Type B pancreatic cell (in vitro differentiated cells): ENCODE data around the gene BEND7. TPM values are rescaled to one million over a fixed set of nuclear protein-coding genes. Genes with fewer than 3 reads are reported as not detected.
"Not testable (repeated sequence)": the region's sequence is repeated elsewhere in the genome, so short reads cannot be mapped to it uniquely, and the experiment has no call there.

Experiments
- DNase-seq: peaks from one replicate; pipeline ENCODE4 v3.0.0; 2021; ENCODE audit warnings: mixed read lengths; ENCODE audit not compliant: unreplicated experiment; ENCODE audit errors: extremely low spot score
- H3K27ac Mint-ChIP-seq: 2 replicates; pipeline ENCODE4 v1.8.0; 2021; ENCODE audit warnings: mild to moderate bottlenecking, mixed read lengths
- H3K27me3 Mint-ChIP-seq: 2 replicates; pipeline ENCODE4 v1.8.0; 2021; ENCODE audit warnings: mixed read lengths
- H3K36me3 Mint-ChIP-seq: 2 replicates; pipeline ENCODE4 v1.8.0; 2021; ENCODE audit warnings: mixed read lengths
- H3K4me1 Mint-ChIP-seq: one replicate; pipeline ENCODE4 v1.8.0; 2021; ENCODE audit warnings: mixed read lengths; ENCODE audit not compliant: unreplicated experiment
- H3K4me3 Mint-ChIP-seq: 2 replicates; pipeline ENCODE4 v1.8.0; 2021; ENCODE audit warnings: mild to moderate bottlenecking, mixed read lengths
- H3K9me3 Mint-ChIP-seq: 2 replicates; pipeline ENCODE4 v1.8.0; 2021; ENCODE audit warnings: mixed read lengths
- CTCF ChIP-seq: fragments of 200-600 bp; sonication (generic); conservative IDR thresholded peaks from 2 replicates; pipeline ENCODE4 v1.5.0; 2021; ENCODE audit warnings: antibody characterized with exemption, mild to moderate bottlenecking
- total RNA-seq: library from RNA; stranded (reverse); gene quantifications from 2 replicates; pipeline ENCODE4 v1.2.1, GENCODE V29; 2021; ENCODE audit warnings: low replicate concordance

Gene BEND7
- total RNA-seq, 1 donor from 2014 or later = 14.1 TPM

GRCh38 chr10:13404791-13405190 is 124.0 kb downstream of the BEND7 start:
- Mint-ChIP-seq H3K4me3 (no peak overlapping the region), H3K36me3 (no peaks in the 10 kb centered on the region), H3K27ac (no peak overlapping the region), H3K9me3 (peaks cover 7% of the 10 kb centered on the region), H3K27me3 (no peaks in the 10 kb centered on the region), H3K4me1 (no peaks in the 10 kb centered on the region)
- no peak for TF ChIP-seq CTCF
- no peak for DNase-seq

- H3K4me3 Mint-ChIP-seq = no peak overlapping the region
- no peaks in the 10 kb centered on the region for H3K36me3 Mint-ChIP-seq
- TF ChIP-seq CTCF = no peak
- DNase-seq = no peak
- peaks cover 8% of the 10 kb centered on the region for H3K9me3 Mint-ChIP-seq
- H3K4me1 Mint-ChIP-seq = no peaks in the 10 kb centered on the region
- no peak overlapping the region for H3K27ac Mint-ChIP-seq
- no peaks in the 10 kb centered on the region for H3K27me3 Mint-ChIP-seq
These were observed 124.5 kb downstream of the BEND7 start for GRCh38 chr10:13404305-13404759.

DNA sequence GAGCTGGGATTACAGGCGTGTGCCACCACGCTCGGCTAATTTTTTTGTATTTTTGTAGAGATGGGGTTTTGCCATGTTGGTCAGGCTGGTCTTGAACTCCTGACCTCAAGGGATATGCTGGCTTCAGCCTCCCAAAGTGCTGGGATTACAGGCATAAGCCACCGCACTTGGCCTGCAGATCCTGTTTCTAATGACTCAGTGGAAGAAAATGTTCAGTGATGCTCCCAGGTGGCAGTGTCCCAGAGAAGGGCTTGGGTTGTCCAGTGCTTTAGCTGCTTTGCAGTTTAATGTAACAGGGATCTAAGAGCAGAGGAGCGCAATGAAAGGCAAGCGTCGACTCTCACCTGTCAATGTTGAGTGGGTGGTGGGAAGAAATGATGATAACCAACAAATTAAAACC is 125.4 kb downstream of the BEND7 start:
- not testable (repeated sequence) for H3K9me3 Mint-ChIP-seq, H3K4me3 Mint-ChIP-seq, H3K27ac Mint-ChIP-seq, H3K36me3 Mint-ChIP-seq, H3K27me3 Mint-ChIP-seq, H3K4me1 Mint-ChIP-seq, DNase-seq

- H3K4me3 Mint-ChIP-seq = no peak overlapping the region
- no peak for TF ChIP-seq CTCF
- peaks cover 8% of the 10 kb centered on the region for H3K9me3 Mint-ChIP-seq
- H3K36me3 Mint-ChIP-seq = no peaks in the 10 kb centered on the region
- DNase-seq = no peak
- H3K4me1 Mint-ChIP-seq = no peaks in the 10 kb centered on the region
- no peak overlapping the region for H3K27ac Mint-ChIP-seq
- no peaks in the 10 kb centered on the region for H3K27me3 Mint-ChIP-seq
These were observed 126.8 kb downstream of the BEND7 start for GRCh38 chr10:13402021-13402420.

DNA sequence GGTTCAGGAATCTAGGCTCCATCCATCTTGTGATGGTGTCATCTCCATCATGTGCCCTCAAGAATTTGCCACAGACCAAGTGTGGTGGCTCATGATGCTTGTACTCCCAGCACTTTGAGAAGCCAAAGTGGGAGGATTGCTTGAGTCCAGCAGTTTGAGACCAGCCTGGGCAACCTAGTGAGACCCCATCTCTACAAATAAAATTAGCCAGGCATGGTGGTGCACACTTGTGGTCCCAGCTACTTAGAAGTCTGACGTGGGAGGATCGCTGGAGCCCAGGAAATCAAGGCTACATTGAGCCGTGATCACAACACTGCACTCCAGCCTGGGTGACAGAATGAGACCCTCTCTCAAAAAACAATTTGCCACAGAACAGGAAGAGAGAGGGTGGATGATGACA is 127.7 kb downstream of the BEND7 start:
- peaks cover 8% of the 10 kb centered on the region for H3K9me3 Mint-ChIP-seq
- no peak for DNase-seq
- H3K27ac Mint-ChIP-seq = no peak overlapping the region
- no peak for TF ChIP-seq CTCF
- no peaks in the 10 kb centered on the region for H3K27me3 Mint-ChIP-seq
- no peaks in the 10 kb centered on the region for H3K36me3 Mint-ChIP-seq
- no peaks in the 10 kb centered on the region for H3K4me1 Mint-ChIP-seq
- H3K4me3 Mint-ChIP-seq = no peak overlapping the region

DNA sequence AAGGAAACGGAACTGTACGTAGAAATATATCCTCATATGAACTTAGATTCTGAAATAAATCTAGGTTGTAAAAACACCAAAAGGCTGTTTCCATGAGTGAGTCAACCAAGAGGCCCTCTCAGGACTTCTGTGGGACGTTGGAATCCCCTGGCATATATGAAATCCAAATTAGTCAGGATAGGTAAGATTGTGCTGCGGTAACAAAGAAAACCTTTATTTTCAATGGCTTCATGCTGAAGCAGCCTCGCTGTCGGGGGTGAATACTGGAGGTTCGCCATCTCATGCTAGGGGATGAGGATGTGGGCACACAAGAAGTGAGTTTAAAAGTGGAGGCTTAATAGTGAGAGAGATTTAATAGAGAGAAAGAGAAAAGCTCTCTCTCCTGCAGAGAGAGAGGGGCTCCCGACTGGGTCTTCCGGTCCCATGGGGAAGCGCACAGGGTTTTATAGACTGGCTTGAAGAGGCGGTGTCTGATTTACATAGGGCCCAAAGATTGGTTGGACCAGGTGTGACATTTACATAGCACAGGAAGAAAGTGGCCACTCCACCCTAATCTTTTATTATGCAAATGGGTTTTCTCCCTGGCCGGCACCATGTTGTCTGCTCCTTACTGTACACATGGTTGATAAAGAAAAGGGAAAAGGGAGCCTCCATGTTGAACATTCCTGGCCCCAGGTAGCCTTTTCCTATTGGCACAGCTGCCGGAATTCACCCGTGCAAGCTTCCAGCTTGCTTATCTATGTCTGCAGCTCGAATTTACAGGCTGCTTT is 128.4 kb downstream of the BEND7 start:
- no peak for DNase-seq
- Mint-ChIP-seq H3K9me3 (peaks cover 8% of the 10 kb centered on the region), H3K4me1 (no peaks in the 10 kb centered on the region), H3K27me3 (no peaks in the 10 kb centered on the region), H3K4me3 (no peak overlapping the region), H3K27ac (no peak overlapping the region), H3K36me3 (no peaks in the 10 kb centered on the region)
- no peak for TF ChIP-seq CTCF
